Suprapubic skin (tissue), 4 donors: ENCODE data around the gene FAM78B.

Experiments used
- CTCF ChIP-seq, 2 donors: fragments of 200-600 bp in 1 of 2; fragments of 450-650 bp in 1 of 2; sonication (generic) in 1 of 2; IDR thresholded peaks; one replicate each; pipeline ENCODE4 v1.5.1; 2016 to 2019; ENCODE audit warnings: antibody characterized with exemption in 2 of 2, mild to moderate bottlenecking in 1 of 2, moderate library complexity in 1 of 2
- POLR2A ChIP-seq, 2 donors: fragments of 450-650 bp; IDR thresholded peaks; one replicate each; pipeline ENCODE4 v1.6.1; 2017; ENCODE audit warnings: antibody characterized with exemption in 2 of 2, mild to moderate bottlenecking in 2 of 2, moderate library complexity in 2 of 2
- POLR2AphosphoS5 ChIP-seq, 3 donors: sonication (generic); formaldehyde crosslinking; IDR thresholded peaks; one replicate each; pipeline ENCODE4 v1.6.1; 2017; ENCODE audit warnings: antibody characterized with exemption in 3 of 3

- no peak for TF ChIP-seq CTCF (IDR thresholded peaks at IDR 0.05)
- TF ChIP-seq POLR2A (IDR thresholded peaks at IDR 0.05): no peak
- no peak for TF ChIP-seq POLR2AphosphoS5 (IDR thresholded peaks at IDR 0.05)
Observed at GRCh38 chr1:166122873-166123466, 43.8 kb downstream of the FAM78B start.
